ENCODE data around the gene TTLL10.

Gene TTLL10

DNA sequence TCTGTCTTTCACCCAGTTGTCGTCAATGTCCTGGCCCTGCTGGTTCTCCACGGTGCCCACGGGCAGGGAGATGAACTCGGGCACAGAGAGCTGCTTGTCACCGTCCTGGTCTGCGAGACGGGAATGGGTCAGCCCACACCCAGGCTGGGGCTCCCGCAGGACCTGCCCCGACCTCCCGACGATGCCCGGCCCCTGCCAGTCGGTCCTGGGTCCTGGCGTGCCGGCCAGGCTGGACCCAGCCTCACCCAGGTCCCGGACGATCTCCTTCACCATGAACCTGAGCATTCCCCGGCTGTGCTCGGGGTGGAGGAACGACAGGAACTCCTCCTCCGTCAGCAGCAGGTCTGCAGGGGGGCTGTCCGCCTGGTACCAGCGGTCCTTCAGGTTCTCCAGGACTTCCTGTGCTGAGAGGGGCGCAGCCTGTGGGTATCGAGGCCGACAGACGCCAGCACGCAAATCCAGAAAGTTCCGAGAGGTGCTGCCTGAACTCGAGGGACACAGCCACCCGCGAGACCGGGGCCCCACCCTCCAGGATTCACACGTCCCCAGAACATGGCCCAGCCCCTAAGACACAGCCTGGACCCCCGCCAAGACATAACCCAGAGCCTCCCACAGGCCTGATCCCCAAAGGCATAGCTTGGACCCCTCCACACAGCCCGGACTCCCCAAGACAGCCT is 45.0 kb downstream of the TTLL10 start:
- no peak for DNase-seq (ENCODE audit: low read depth in 1 of 2, low spot score in 1 of 2)

GRCh38 chr1:1219341-1219740 is 45.7 kb downstream of the TTLL10 start:
- peak in 1 of 2 donors; percentile 52 for DNase-seq (ENCODE audit: low read depth in 1 of 2, low spot score in 1 of 2)

- DNase-seq (ENCODE audit: low read depth in 1 of 2, low spot score in 1 of 2): no peak
These were observed 46.5 kb downstream of the TTLL10 start for GRCh38 chr1:1220197-1220596.

DNA sequence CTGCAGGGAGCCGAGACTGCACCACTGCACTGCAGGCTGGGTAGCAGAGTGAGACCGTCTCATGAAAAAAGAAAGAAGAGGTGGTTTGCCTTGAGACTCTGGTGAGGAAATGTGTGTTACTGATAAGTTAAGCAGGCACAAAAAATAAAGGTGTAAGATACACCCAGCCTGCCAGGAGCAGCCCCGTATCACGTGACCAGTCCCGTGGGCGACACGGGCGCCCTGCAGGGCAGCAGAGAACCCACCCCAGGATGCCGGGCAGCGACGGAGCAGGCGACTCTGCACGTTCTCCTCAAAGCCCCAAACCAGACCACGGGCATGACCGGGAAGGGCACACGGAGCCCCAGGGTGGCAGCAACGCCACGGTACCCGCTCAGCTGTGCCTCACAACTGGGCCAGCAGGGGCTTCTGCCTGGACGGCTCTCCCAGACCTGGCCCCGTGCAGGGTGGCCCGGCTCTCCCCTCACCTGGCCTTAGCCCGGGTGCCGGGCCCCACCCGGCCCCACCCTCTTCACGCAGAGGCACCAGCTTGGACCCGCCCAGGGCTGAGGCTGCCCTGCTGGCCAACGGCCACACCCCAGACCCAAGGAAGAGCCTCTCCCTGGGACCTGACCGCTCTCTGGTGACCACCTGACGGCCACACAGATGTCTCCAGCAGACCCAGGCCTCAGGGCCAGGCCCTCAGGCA is 48.4 kb downstream of the TTLL10 start:
- no peak for DNase-seq (ENCODE audit: low read depth in 1 of 2, low spot score in 1 of 2)

DNA sequence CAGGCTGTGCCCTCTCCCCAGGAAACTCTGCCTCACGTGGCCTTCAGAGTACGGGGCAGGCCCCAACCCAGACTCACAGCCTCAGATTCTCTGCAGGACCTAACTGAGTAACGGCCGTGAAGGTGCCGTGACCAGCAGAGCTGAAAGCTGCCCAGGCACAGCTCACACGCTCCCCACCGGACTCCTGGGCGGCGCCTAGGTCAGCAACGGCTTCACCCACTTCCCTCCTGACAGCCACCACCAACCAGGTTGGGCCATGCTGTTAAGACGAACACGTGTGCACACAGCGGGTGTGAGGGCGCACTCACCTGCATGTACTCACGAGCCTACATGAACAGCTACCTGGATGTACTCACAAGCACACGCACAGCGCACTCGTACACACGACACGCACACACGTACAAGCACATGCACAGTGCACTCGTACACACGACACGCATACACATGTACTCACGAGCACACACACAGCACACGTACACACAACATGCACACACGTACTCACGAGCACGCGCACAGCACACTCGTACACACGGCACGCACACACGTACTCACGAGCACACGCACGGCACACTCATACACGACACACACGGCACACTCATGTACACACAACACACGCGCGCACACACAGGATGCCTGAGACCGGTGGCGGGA is 49.0 kb downstream of the TTLL10 start:
- DNase-seq (ENCODE audit: low read depth in 1 of 2, low spot score in 1 of 2): no peak

DNA sequence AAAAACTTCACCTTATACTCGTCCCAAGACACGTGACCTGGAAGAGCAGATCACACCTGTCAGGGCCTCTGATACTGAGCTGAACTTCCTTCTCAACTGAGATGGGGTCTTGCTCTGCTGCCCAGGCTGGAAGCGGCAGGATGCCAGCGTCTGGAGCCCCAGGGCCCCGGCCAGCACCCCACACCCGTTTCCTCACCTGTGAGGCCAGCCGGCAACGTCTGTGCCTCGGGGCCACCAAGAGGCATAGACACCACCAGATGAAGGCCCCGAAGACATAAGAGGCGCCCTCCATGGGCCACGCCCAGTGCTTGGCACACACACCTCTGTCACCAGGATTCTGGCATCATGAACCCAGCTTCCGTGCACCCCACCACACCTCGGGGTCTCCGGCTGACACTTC is 49.6 kb downstream of the TTLL10 start:
- DNase-seq (ENCODE audit: low read depth in 1 of 2, low spot score in 1 of 2): no peak

- no peak for DNase-seq (ENCODE audit: low read depth in 1 of 2, low spot score in 1 of 2)
These were observed 50.2 kb downstream of the TTLL10 start for GRCh38 chr1:1223891-1224290.

DNA sequence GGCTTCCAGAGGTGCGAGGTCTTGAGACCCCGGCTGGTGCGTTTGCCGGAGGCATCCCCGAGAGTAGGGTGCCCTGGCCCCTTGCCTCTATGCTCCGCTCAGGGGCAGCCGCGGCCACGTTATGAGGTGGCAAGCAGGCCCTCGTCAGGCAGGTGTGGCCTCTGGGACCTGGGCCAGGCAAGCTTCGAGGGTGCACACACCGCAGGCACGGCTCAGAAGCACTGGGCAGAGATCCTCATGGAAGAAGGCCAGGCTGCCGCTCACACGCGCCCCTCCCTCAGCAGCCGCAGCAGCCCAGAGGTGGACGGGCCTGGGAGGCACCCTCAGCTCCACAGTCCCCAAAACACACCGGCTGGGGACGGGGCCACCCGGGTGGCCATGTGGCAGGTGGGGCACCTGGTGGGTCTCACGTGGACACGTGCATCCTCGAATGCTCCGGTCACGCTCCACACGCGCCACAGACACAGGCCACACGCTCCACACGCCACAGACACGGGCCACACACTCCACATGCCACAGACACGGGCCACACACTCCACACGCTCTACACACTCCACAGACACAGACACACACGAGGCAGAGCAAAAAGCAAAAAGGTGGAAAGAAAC is 51.7 kb downstream of the TTLL10 start:
- DNase-seq (ENCODE audit: low read depth in 1 of 2, low spot score in 1 of 2): no peak

DNA sequence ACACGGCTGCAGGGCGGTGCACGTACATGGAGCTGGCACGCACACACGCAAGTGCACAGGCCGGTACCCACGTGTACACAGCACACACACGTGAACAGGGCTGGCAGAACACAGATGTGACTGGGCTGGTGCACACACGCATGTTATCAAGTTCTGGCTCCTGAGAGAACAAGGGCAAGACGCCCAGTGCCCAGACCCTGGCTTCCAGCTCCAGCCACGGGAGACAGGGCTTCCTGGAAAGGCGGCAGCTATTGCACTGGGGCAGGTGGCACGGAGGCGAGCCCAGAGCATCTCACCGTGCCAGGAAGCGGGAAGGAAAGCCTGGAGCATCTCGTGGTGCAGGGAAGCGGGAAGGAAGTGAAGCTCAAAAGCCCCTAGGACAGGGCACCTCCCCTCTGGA is 52.2 kb downstream of the TTLL10 start:
- DNase-seq (ENCODE audit: low read depth in 1 of 2, low spot score in 1 of 2): no peak

- DNase-seq (ENCODE audit: low read depth in 1 of 2, low spot score in 1 of 2): no peak
These were observed 53.1 kb downstream of the TTLL10 start for GRCh38 chr1:1226566-1227362.

DNA sequence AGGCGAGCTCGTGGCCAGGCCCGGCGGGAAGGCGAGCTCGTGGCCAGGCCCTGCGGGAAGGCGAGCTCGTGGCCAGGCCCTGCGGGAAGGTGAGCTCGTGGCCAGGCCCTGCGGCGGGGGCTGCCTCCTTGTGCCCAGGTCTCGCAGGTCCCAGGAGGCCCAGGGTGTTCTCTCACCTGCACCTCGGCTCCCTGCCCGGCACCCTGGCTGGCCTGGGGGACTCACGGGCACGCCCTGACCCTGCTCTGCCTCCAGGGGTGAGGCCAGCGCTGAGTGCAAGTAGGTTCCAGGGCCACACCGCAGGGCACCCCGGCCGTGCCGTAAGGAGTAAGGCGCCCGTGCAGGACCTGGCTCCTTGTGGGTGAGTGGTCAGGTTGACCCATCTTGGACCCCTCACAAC is 53.7 kb downstream of the TTLL10 start:
- no peak for DNase-seq (ENCODE audit: low read depth in 1 of 2, low spot score in 1 of 2)

GRCh38 chr1:1228187-1228586 is 54.5 kb downstream of the TTLL10 start:
- no peak for DNase-seq (ENCODE audit: low read depth in 1 of 2, low spot score in 1 of 2)

- DNase-seq (ENCODE audit: low read depth in 1 of 2, low spot score in 1 of 2): no peak
These were observed 55.1 kb downstream of the TTLL10 start for GRCh38 chr1:1228596-1229321.

DNA sequence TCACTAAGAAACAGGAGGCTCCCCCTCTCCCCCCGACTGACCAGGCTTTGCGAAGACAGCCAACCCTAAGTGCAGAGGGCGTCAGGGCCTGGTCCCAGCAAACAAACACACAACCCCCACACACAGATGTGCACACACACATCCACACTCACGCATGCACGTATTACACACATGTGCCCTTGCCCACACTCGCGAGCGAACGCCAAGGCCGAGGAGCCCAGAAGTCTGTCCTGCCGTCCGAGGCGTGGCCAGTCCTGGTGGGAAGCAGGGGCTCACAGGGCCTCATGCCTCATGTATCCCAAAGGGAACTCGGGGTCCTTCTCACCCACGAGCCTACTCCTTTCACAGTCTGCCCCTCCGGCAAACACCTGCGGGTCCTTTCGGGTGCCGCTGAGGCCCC is 56.1 kb downstream of the TTLL10 start:
- no peak for DNase-seq (ENCODE audit: low read depth in 1 of 2, low spot score in 1 of 2)

DNA sequence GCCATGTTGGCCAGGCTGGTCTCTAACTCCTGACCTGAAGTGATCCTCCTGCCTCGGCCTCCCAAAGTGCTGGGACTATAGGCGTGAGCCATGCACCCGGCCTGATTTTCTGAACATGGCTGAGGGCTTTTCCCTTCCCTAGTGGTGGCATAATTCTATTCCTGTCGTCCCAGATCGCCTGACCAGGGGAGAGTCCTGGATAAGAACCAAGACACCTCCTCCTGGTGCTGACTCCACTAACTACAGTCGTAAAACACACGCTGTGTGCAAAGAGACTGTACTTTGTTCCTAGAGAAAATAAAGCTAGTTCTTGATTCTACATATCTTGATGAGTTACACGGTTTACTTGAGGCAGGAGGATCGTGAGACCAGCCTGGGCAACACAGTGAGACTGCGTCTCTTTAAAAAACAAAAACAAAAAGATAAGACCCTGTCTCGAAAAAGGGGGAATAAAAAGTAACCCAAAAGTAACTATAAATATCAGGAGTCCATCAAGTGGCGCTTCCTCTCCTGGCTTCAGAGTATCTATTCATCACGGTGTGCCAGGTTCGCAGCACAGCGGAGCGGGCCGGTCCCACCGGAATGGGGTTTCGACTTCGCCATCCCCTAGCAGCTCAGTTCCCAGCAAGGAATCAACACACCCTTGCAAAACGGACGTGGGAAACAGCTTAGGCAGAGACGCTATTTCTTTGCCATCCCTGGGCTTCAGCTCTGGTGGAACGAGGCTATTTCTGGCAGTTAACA is 57.1 kb downstream of the TTLL10 start:
- no peak for DNase-seq (ENCODE audit: low read depth in 1 of 2, low spot score in 1 of 2)

GRCh38 chr1:1231400-1232207 is 57.9 kb downstream of the TTLL10 start, which contains the start of gene SDF4:
Gene SDF4, minus strand, starts transcription at chr1:1232001. Its CDS starts 3,229 bp downstream, at chr1:1228772.
- peak; percentile 92 to 96 for DNase-seq (ENCODE audit: low read depth in 1 of 2, low spot score in 1 of 2)

DNA sequence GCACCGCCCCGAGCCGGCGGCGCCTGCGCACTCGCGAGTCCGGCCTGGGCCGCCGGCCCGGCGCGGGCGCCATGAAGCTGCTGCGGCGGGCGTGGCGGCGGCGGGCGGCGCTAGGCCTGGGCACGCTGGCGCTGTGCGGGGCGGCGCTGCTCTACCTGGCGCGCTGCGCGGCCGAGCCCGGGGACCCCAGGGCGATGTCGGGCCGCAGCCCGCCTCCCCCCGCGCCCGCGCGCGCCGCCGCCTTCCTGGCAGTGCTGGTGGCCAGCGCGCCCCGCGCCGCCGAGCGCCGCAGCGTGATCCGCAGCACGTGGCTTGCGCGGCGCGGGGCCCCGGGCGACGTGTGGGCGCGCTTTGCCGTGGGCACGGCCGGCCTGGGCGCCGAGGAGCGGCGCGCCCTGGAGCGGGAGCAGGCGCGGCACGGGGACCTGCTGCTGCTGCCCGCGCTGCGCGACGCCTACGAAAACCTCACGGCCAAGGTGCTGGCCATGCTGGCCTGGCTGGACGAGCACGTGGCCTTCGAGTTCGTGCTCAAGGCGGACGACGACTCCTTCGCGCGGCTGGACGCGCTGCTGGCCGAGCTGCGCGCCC is 58.6 kb downstream of the TTLL10 start, which contains the start of gene B3GALT6:
TSS of gene B3GALT6 (plus strand) at position 30 of the 588 bp plus-strand sequence. CDS start at position 72, 42 bp downstream.
- DNase-seq (ENCODE audit: low read depth in 1 of 2, low spot score in 1 of 2): no peak

DNA sequence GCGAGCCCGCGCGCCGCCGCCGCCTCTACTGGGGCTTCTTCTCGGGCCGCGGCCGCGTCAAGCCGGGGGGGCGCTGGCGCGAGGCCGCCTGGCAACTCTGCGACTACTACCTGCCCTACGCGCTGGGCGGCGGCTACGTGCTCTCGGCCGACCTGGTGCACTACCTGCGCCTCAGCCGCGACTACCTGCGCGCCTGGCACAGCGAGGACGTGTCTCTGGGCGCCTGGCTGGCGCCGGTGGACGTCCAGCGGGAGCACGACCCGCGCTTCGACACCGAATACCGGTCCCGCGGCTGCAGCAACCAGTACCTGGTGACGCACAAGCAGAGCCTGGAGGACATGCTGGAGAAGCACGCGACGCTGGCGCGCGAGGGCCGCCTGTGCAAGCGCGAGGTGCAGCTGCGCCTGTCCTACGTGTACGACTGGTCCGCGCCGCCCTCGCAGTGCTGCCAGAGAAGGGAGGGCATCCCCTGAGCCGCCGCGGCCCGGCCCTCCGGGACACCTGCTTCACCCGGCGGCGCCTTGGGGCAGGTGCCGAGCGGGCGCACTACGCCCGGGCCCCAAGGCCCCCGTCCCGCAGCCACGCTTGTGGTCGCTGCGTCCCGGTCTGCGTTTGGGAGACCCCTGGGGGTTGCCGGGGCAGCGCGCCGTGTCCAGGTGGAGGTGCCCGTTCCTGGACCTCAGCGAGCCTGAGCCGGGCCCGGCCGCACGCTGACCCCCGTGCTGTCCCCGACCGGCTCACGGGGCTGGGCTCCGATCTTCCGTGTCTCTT is 59.3 kb downstream of the TTLL10 start:
- no peak for DNase-seq (ENCODE audit: low read depth in 1 of 2, low spot score in 1 of 2)

All from activated T-helper 1 cell treated with anti-CD3 and anti-CD28 coated beads, Interleukin-2, amount 50 U/mL, for 16 hours (primary cell).